A549 (cell line): Measurements from ENCODE around the gene FUCA2. TPM values are rescaled to one million over a fixed set of nuclear protein-coding genes. Genes with fewer than 3 reads are reported as not detected.
A peak's percentile ranks its signal among the peaks of the same experiment; 100 is the strongest.

Experiments used
- BHLHE40 ChIP-seq: IDR thresholded peaks from 2 replicates; pipeline ENCODE4 v1.6.1; 2012; ENCODE audit warnings: low read depth, low read length, inconsistent platforms
- CBX8 ChIP-seq: fragments of 200-600 bp; sonication (generic); IDR thresholded peaks from 2 replicates; pipeline ENCODE4 v1.6.1; 2016
- CHD2 ChIP-seq: fragments of 150-350 bp; IDR thresholded peaks from 2 replicates; pipeline ENCODE4 v1.6.1; 2014; ENCODE audit warnings: low read length; ENCODE audit not compliant: partially characterized antibody
- E2F6 ChIP-seq: IDR thresholded peaks from 2 replicates; pipeline ENCODE4 v1.6.1; 2012; ENCODE audit warnings: low read depth, borderline replicate concordance
- EHF ChIP-seq: fragments of 250-450 bp; sonication (Bioruptor Pico); IDR thresholded peaks from 2 replicates; pipeline ENCODE4 v1.5.0; 2020; ENCODE audit warnings: mild to moderate bottlenecking
- EP300 ChIP-seq, 2 experiments: fragments of >200 bp; sonication (Bioruptor Twin); formaldehyde crosslinking; IDR thresholded peaks; 2 replicates in 1 of 2; 3 replicates in 1 of 2; pipeline ENCODE4 v1.6.1; 2016 to 2017
- ESRRA ChIP-seq: fragments of 150-350 bp; IDR thresholded peaks from 2 replicates; pipeline ENCODE4 v1.6.1; 2014; ENCODE audit warnings: mild to moderate bottlenecking, low read length, borderline replicate concordance
- FOSL2 ChIP-seq, 2 experiments: fragments of 450-650 bp in 1 of 2; fragments of >200 bp in 1 of 2; sonication (Bioruptor Twin) in 1 of 2; formaldehyde crosslinking; IDR thresholded peaks; 2 replicates each; pipeline versions ENCODE4 v1.5.0 to v1.6.1; 2016 to 2020; ENCODE audit warnings: mild to moderate bottlenecking in 1 of 2, moderate library complexity in 1 of 2
- HES2 ChIP-seq: fragments of >200 bp; sonication (Bioruptor Twin); formaldehyde crosslinking; IDR thresholded peaks from 2 replicates; pipeline ENCODE4 v1.6.1; 2016
- HEYL ChIP-seq: fragments of 250-450 bp; sonication (Bioruptor Pico); IDR thresholded peaks from 2 replicates; pipeline ENCODE4 v1.8.0; 2021; ENCODE audit warnings: mild to moderate bottlenecking, moderate library complexity
- HOXA7 ChIP-seq: fragments of 250-450 bp; sonication (Bioruptor Pico); IDR thresholded peaks from 2 replicates; pipeline ENCODE4 v1.5.0; 2020; ENCODE audit warnings: mild to moderate bottlenecking, moderate library complexity
- HOXB13 ChIP-seq: fragments of 250-450 bp; sonication (Bioruptor Pico); IDR thresholded peaks from 2 replicates; pipeline ENCODE4 v1.5.0; 2020; ENCODE audit warnings: low read depth, mild to moderate bottlenecking, moderate library complexity
- JUNB ChIP-seq: fragments of >200 bp; sonication (Bioruptor Twin); formaldehyde crosslinking; IDR thresholded peaks from 2 replicates; pipeline ENCODE4 v1.6.1; 2016
- KDM1A ChIP-seq: fragments of 200-600 bp; sonication (generic); IDR thresholded peaks from 2 replicates; pipeline ENCODE4 v1.6.1; 2016; ENCODE audit warnings: low read depth, mild to moderate bottlenecking
- KDM5A ChIP-seq: fragments of 200-600 bp; sonication (generic); IDR thresholded peaks from 2 replicates; pipeline ENCODE4 v1.6.1; 2016; ENCODE audit warnings: antibody characterized with exemption, mild to moderate bottlenecking
- MYC ChIP-seq: IDR thresholded peaks from 2 replicates; pipeline ENCODE4 v1.6.1; 2012; ENCODE audit warnings: mild to moderate bottlenecking, inconsistent platforms, low read length, improper control_type of control experiment, borderline replicate concordance
- NPAS2 ChIP-seq: fragments of 250-450 bp; sonication (Bioruptor Pico); IDR thresholded peaks from 2 replicates; pipeline ENCODE4 v1.8.0; 2022; ENCODE audit warnings: mild to moderate bottlenecking, moderate library complexity, borderline replicate concordance
- NR3C1 ChIP-seq: fragments of >200 bp; sonication (Bioruptor Twin); formaldehyde crosslinking; IDR thresholded peaks from 3 replicates; pipeline ENCODE4 v1.6.1; 2017
- POLR2AphosphoS2 ChIP-seq: conservative IDR thresholded peaks from 2 replicates; pipeline ENCODE4 v1.6.1; 2012; ENCODE audit warnings: low read length, improper control_type of control experiment, inconsistent platforms
- RARB ChIP-seq: fragments of 250-450 bp; sonication (Bioruptor Pico); IDR thresholded peaks from 2 replicates; pipeline ENCODE4 v1.8.0; 2021; ENCODE audit warnings: mild to moderate bottlenecking, moderate library complexity
- RCOR1 ChIP-seq: fragments of 150-350 bp; IDR thresholded peaks from 2 replicates; pipeline ENCODE4 v1.6.1; 2014; ENCODE audit warnings: antibody characterized with exemption, low read length, low read depth
- RFX5 ChIP-seq: fragments of 450-650 bp; IDR thresholded peaks from 2 replicates; pipeline ENCODE4 v1.7.1; 2014; ENCODE audit warnings: antibody characterized with exemption, mild to moderate bottlenecking, moderate library complexity
- TP53 ChIP-seq: fragments of 250-450 bp; sonication (Bioruptor Pico); IDR thresholded peaks from 2 replicates; pipeline ENCODE4 v1.5.0; 2021; ENCODE audit warnings: mild to moderate bottlenecking, moderate library complexity
- USF2 ChIP-seq: fragments of 450-650 bp; IDR thresholded peaks from 2 replicates; pipeline ENCODE4 v1.6.1; 2014; ENCODE audit warnings: antibody characterized with exemption
- ZFP36 ChIP-seq: fragments of 450-650 bp; IDR thresholded peaks from 2 replicates; pipeline ENCODE4 v1.6.1; 2014; ENCODE audit warnings: borderline replicate concordance; ENCODE audit not compliant: partially characterized antibody
- ZNF302 ChIP-seq: fragments of 250-450 bp; sonication (Bioruptor Pico); IDR thresholded peaks from 2 replicates; pipeline ENCODE4 v1.9.0; 2021; ENCODE audit warnings: inconsistent platforms, mild to moderate bottlenecking, moderate library complexity
- ZSCAN20 ChIP-seq: fragments of 250-450 bp; sonication (Bioruptor Pico); IDR thresholded peaks from 2 replicates; pipeline ENCODE4 v1.8.0; 2022; ENCODE audit warnings: mild to moderate bottlenecking, moderate library complexity
- polyA plus RNA-seq, 4 experiments: library from polyadenylated mRNA; depleted of rRNA in 3 of 4; stranded (reverse); fragments of >200 nt; fragmentation: RNase III in 1 of 4; extraction: RNeasy Plus Mini Kit Qiagen cat#74134 plus additional on column Dnase treatment in 1 of 4; gene quantifications; 2 replicates in 3 of 4; 3 replicates in 1 of 4; pipeline ENCODE4 v1.2.3, GENCODE V29; 2011 to 2017
- TF ChIP-seq, protein P1 (sequence below): fragments of 250-450 bp; sonication (Bioruptor Pico); IDR thresholded peaks from 2 replicates; pipeline ENCODE4 v1.5.0; 2020; ENCODE audit warnings: low read depth, mild to moderate bottlenecking, moderate library complexity
- TF ChIP-seq, protein P2 (sequence below): IDR thresholded peaks from 2 replicates; pipeline ENCODE4 v1.6.1; 2012

Gene FUCA2
- polyA plus RNA-seq, 2 of the 4 experiments (the other 2 are of a cell fraction), result 46.9 to 55.5 TPM

GRCh38 chr6:143510991-143511891, at the start of gene FUCA2 (continued):
- TF ChIP-seq E2F6 (peak; percentile 89), MYC (peak; percentile 72), USF2 (peak; percentile 76), NPAS2 (no peak), ZSCAN20 (CRISPR knock-in tag) (no peak), RARB (CRISPR knock-in tag) (no peak), NR3C1 (no peak), EHF (CRISPR knock-in tag) (no peak), EP300 (IDR thresholded peaks at IDR 0.05) (no peak), HOXA7 (CRISPR knock-in tag) (no peak), JUNB (no peak), RFX5 (no peak), RCOR1 (no peak), HES2 (no peak), BHLHE40 (no peak), HOXB13 (CRISPR knock-in tag) (0 out of 2 replicates have a peak, but pooled peaks have one; percentile 29), TP53 (CRISPR knock-in tag) (no peak), ESRRA (no peak), CHD2 (no peak), CBX8 (no peak), KDM5A (no peak), HEYL (CRISPR knock-in tag) (no peak), FOSL2 (IDR thresholded peaks at IDR 0.05) (no peak), FOSL2 (CRISPR knock-in tag; IDR thresholded peaks at IDR 0.05) (peak; percentile 25; the same call in 1 of the 2 replicates), KDM1A (no peak), POLR2AphosphoS2 (no peak), ZNF302 (no peak), ZFP36 (no peak)
- TF ChIP-seq, protein P1, sequence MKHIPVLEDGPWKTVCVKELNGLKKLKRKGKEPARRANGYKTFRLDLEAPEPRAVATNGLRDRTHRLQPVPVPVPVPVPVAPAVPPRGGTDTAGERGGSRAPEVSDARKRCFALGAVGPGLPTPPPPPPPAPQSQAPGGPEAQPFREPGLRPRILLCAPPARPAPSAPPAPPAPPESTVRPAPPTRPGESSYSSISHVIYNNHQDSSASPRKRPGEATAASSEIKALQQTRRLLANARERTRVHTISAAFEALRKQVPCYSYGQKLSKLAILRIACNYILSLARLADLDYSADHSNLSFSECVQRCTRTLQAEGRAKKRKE (CRISPR knock-in tag), result peak; percentile 41; the same call in 1 of the 2 replicates
- TF ChIP-seq, protein P2, sequence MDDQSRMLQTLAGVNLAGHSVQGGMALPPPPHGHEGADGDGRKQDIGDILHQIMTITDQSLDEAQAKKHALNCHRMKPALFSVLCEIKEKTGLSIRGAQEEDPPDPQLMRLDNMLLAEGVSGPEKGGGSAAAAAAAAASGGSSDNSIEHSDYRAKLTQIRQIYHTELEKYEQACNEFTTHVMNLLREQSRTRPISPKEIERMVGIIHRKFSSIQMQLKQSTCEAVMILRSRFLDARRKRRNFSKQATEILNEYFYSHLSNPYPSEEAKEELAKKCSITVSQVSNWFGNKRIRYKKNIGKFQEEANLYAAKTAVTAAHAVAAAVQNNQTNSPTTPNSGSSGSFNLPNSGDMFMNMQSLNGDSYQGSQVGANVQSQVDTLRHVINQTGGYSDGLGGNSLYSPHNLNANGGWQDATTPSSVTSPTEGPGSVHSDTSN, result no peak
